HuH-7 (cell line): ENCODE results near the gene NFATC1.

Experiments
- DNase-seq: peaks from one replicate; pipeline ENCODE4 v3.0.0; 2011; ENCODE audit warnings: low spot score

The NFATC1 gene

GRCh38 chr18:79405019-79405780 is 9.5 kb downstream of the NFATC1 start:
- no peak for DNase-seq

DNA sequence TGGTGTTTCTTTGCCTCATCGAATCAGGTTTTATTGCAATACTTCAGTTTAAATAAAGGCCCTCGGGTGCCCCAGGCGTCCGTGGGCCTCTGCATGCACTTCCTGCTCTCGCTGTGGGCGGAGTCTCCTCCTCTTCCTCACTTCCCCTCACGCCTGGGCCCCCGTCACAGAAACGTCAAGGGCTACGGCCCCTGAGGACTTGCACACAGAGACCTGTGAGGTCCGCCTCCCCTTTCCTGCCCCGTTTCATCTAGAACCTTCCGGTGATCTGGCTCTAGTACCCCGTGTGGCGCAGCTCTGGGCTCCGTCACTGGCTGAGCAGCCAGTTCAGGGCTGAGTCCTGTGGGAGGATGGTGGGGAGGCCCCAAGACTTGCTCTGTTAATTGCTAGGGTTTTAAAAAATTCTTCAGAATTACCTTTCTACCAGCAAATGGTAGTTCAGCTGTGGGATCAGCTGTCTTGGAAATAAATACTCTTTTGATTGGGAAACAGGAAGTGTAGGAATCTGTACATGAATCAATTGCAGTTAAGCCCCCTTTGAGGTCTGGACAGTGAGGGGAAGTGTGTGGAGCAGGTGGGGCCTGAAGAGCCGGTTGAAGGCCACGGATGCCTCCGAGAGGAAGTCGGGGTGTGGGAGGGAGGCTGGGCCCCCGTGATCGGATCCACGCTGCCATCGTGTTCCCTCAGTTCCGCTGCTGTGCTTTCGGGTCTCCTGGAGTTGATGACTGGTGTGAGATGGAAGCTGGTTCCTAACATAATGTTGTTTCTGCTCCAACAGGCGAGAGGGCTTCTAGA is 10.2 kb downstream of the NFATC1 start:
- DNase-seq: no peak

DNA sequence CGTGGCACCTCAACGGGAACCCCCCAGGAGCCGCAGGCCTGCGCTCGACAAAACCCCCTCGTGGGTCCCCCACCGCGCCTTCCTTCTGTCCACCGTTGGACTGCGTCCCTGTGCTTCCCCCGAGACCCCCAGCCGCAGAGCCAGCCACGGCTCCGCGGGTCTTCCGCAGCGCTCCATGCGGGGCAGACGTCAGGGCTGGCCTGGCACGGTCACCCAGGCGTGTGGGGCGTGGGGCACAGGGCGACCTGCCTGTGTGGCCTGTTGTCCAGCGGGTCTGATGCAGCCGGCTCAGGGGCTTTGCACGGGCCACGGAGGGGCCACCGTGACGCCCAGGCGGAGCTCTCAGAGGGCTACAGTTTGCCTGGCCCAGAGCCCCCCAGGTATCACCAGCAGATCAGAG is 11.0 kb downstream of the NFATC1 start:
- DNase-seq: no peak

- no peak for DNase-seq
Measured at GRCh38 chr18:79409313-79409712, 13.6 kb downstream of the NFATC1 start.

GRCh38 chr18:79410171-79410641 is 14.5 kb downstream of the NFATC1 start:
- DNase-seq: no peak

DNA sequence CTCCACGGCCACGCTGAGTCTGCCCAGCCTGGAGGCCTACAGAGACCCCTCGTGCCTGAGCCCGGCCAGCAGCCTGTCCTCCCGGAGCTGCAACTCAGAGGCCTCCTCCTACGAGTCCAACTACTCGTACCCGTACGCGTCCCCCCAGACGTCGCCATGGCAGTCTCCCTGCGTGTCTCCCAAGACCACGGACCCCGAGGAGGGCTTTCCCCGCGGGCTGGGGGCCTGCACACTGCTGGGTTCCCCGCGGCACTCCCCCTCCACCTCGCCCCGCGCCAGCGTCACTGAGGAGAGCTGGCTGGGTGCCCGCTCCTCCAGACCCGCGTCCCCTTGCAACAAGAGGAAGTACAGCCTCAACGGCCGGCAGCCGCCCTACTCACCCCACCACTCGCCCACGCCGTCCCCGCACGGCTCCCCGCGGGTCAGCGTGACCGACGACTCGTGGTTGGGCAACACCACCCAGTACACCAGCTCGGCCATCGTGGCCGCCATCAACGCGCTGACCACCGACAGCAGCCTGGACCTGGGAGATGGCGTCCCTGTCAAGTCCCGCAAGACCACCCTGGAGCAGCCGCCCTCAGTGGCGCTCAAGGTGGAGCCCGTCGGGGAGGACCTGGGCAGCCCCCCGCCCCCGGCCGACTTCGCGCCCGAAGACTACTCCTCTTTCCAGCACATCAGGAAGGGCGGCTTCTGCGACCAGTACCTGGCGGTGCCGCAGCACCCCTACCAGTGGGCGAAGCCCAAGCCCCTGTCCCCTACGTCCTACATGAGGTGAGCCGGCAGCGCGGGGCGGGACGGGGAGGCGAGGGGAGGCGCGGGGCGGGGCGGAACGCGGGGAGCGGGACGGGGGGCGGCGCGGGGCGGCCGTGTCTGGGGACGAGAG is 15.2 kb downstream of the NFATC1 start:
- no peak for DNase-seq

- no peak for DNase-seq
Measured at GRCh38 chr18:79411614-79412526, 16.1 kb downstream of the NFATC1 start.

DNA sequence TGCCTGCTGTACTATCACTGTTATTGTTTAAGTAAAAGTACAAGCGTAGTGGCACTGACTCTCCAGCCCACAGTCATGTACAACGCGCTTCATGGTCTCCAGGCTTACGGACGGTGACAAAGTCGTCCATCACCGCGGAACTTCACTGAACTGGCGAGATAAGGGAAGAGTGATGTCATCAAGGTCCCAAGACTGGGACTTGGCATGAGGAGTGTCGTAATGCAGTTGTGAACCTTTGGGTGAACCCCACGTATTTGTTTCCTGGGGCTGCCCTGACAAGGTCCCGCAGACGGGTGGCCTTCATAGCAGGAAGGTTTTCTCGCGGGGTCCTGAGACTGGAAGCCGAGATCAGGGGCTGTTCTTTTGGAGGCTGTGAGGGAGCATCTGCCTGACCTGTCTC is 17.3 kb downstream of the NFATC1 start:
- no peak for DNase-seq

DNA sequence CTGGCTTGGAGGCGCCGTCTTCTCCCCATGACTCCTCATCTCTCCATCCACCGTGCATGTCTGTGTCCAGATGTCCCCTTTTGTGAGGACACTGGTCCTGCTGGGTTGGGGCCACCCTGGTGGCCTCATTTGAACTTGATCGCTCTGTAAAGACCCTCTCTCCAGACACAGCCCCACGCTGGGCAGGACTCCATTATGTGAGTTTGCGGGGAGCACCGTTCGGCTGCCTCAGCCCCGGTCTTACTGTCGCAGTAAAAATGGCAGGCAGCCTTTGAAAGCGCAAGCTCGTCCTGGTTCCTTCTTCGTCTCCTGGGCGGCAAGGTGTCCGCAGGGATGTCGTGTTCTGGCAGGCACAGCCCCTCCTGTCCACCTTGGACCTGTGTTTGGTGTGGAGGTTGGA is 17.7 kb downstream of the NFATC1 start:
- DNase-seq: no peak

GRCh38 chr18:79413901-79414300 is 18.2 kb downstream of the NFATC1 start:
- no peak for DNase-seq

DNA sequence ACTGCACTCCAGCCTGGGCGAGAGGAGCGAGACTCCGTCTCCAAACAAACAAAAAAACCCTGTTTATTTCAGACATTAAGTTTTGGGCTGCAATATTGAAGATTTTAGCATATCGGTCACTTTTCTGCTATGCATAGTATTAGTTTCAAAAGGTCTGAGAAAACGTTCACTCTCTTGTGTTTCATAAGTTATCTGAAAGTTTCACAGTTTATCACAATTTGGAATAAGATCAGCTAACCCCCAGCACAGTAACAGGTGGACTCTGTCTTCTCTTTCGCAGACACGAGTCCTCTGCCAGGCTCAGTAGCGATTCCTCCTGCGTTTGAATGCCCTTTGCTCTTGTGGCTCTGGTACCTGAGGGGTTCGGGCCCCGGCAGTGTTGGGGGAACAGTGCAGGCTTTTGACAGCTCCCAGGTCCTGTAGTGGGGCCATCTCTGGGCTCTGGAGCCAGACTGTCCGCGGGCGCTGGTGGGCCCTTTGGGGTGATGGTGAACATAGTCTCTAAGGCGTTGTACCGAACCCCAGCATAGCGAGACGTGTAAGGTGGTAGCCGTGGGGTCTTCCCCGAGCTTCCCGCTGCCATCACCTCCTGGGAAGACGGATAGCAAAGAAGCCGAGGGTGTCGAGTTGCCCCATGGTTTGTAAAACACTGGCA is 20.4 kb downstream of the NFATC1 start:
- no peak for DNase-seq

- DNase-seq: no peak
Measured at GRCh38 chr18:79416677-79417052, 20.9 kb downstream of the NFATC1 start.

DNA sequence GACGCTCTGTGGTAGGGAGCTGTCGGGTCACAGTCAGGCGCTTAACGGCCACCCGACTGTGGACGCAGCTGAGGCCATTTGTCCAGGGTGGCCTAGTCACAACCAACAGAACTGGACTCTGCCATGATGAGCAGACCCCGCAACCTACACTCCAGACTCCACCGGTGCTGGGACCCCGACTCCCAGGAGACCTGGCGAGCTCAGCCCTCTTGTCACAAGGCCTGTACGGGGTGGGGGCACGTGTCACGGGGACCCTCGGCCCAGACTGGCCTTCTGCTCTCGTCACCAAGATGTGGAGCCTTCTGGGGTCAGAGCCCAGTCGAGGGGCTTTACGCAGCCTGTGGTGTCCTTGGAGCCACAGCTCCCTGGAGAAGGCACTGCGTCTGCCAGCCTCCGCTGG is 22.5 kb downstream of the NFATC1 start:
- no peak for DNase-seq

- DNase-seq: no peak
Measured at GRCh38 chr18:79418642-79419041, 22.9 kb downstream of the NFATC1 start.

DNA sequence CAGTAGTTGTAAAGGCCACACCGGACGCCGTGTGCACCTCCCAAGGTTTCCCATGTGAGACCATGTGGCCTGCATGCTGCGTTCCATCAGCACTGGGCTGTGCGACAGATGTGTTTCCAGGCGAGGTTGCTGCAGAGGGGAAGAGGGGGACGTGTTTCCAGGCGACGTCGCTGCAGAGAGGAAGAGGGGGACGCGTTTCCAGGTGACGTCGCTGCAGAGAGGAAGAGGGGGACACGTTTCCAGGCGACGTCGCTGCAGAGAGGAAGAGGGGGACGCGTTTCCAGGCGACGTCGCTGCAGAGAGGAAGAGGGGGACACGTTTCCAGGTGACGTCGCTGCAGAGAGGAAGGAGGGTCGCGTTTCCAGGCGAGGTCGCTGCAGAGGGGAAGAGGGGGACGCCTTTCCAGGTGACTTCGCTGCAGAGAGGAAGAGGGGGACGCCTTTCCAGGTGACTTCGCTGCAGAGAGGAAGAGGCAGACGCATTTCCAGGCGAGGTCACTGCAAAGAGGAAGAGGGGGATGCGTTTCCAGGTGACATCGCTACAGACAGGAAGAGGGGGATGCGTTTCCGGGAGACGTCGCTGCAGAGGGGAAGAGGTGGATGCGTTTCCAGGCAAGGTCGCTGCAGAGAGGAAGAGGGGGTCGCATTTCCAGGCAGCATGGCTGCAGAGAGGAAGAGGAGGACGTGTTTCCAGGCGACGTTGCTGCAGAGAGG is 24.5 kb downstream of the NFATC1 start:
- DNase-seq: no peak

DNA sequence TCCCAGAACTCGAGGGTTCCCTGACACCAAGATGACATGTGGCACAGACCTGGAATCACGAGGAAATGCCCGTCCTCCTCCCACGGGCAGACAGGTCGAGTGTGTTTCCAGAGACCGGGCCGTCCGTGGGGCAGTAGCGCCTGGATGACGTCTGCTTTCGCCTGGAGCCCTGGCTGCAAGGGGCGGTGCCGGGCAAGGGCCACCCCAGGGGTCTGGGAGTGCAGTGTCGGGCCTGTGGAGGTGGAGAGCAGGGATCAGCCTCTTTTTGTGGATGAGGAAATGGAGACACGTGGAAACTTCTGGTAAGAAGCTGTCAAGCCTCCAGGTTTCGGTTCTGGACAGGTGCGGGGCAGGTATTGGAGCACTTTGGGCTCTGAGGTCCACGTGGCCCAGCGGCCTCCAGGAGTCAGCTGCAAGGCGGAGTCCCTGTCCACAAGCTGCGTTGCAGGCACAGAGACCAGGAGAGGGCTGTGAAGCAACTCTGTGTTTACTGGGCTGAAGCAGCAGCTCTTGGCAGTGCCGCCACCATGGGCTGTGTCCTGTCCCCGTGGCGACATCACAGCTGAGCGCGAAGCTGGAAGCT is 25.6 kb downstream of the NFATC1 start:
- no peak for DNase-seq

DNA sequence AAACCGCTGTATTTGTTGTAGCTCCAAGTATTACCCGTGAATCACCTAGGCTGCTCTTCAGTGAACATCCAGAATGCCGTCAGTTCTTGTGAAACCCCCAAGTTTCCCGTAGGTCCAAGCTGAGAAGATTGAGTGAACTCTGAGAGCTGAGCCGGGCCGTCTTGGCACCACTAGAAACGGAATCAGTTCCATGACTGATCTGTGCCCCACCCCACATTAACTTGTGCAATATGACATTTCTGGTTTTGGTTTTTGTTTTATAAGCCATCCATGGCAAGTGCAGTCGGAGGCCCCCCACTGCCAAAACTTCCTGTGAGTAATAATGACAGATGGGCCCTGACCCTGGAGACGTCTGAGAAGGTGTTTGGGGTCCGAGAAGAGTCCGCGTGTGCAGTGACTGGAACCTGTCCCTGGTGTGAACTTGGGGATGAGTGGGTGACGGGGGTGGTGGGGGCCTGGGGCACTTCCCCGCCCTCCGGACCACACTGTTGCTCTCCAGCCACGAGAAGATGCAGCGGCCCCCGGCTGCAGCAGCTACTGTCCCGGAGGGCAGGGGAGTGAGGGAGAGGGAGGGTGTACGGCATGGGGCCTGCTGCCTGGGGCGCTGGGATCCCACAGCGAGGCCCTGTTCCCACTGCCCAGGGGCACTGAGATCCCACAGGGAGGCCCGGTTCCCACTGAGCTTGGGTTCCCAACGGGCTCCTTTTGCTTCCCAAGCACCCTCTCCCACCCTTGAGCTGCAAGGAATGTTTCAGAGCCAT is 26.5 kb downstream of the NFATC1 start:
- DNase-seq: no peak

DNA sequence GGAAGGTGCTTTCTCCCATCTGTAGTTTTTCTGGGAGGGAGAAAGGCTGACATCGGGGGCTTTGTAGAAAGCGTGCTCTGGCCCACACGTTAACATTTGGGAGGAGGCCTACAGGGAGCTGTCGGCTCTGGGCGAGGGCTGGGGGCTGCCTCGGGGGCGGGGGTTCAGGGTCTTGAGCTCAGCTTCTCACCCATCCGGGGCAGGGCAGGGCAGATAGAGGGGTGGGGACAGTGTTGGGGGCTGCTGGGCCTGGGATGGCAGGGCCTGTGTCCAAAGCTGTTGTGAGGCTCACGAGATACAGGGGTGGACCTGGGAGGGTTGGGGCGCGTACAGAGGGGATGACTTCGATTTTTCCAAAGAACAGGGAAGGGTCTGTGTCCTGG is 27.0 kb downstream of the NFATC1 start:
- DNase-seq: no peak
